Esophagus mucosa (tissue), 1 donor: ENCODE measurements around the gene EPB42. TPM values are rescaled to one million over a fixed set of nuclear protein-coding genes. Genes with fewer than 3 reads are reported as not detected.
"Not testable (repeated sequence)": the region's sequence is repeated elsewhere in the genome, so short reads cannot be mapped to it uniquely, and the experiment has no call there.

Source experiments
- ATAC-seq: fragments of 200-7000 bp; cut with Tn5 transposase; one replicate; pipeline ENCODE4 v1.9.1; 2020
- total RNA-seq: library from RNA; stranded (reverse); gene quantifications from one replicate; pipeline ENCODE4 v1.2.4, GENCODE V29; 2023
- donor health status: DM: yes; HTN: yes; CAD: no.

Gene EPB42
- total RNA-seq, 1 donor from 2014 or later, result not detected

DNA sequence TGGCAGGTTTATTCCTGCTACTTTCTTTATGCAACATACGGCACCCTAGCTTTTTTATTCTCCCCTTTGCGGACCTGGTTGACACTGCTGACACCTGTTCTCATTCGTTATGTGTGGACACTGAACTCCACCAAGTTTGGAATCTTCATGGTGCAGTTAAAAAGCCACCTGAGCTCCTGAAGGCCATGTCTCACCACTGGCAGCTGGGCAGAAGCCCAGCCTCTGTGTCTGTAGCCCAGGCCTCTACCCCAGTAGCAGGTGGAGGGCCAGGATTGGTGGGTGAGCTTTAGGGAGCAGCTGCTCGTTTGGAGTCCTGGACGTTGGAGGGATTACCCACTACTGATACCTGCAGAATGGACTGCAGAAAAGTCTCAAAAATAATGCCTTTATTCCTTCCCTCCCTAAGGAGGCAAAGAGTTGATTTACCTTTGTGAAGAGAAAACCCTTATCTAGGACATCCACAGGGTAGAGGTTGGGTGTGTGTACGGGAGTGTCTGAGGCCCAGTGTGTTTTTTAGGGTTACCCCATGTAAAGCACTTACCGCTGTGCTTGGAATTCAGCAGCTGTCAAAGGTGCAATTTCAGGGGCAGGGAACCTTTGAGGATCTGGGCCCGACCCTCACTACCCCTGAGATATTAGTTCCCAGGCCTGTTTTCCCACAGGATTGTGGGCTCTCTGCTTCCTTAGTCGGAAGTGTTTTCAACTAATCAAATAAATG is 36.3 kb downstream of the EPB42 start:
- ATAC-seq, result no peak

DNA sequence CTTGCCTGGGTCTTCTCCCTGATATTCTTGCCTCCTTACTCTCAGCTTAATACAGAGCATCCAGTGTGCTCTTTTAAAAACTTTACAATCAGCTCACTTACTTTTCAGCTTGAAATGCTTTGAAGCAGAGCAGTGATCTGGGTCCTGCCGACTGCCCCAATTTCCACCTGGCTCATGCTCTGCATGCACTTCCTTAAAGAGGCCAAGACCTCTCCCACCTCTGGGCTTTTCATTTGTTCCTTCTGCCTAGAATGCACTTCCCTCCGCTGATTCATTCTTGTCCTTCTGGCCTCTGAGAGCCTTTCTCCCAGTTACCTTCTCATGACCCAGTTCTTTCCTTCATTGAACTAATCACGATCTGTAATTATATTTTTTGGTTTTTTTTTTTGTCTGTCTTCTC is 37.5 kb downstream of the EPB42 start:
- ATAC-seq, result no peak

DNA sequence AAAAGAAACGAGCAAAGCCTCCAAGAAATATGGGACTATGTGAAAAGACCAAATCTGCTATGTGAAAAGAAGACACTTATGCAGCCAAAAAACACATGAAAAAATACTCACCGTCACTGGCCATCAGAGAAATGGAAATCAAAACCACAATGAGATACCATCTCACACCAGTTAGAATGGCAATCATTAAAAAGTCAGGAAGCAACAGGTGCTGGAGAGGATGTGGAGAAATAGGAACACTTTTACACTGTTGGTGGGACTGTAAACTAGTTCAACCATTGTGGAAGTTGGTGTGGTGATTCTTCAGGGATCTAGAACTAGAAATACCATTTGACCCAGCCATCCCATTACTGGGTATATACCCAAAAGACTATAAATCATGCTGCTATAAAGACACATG is 43.7 kb downstream of the EPB42 start:
- not testable (repeated sequence) for ATAC-seq

DNA sequence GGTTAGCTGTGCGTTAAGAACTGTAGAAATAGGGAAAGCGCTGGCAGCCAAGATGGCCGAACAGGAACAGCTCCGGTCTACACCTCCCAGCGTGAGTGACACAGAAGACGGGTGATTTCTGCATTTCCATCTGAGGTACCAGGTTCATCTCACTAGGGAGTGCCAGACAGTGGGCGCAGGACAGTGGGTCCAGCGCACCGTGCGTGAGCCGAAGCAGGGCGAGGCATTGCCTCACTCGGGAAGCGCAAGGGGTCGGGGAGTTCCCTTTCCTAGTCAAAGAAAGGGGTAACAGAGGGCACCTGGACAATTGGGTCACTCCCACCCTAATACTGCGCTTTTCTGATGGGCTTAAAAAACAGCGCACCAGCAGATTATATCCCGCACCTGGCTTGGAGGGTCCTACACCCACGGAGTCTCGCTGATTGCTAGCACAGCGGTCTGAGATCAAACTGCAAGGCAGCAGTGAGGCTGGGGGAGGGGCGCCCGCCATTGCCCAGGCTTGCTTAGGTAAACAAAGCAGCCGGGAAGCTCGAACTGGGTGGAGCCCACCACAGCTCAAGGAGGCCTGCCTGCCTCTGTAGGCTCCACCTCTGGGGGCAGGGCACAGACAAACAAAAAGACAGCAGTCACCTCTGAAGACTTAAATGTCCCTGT is 45.0 kb downstream of the EPB42 start:
- not testable (repeated sequence) for ATAC-seq

DNA sequence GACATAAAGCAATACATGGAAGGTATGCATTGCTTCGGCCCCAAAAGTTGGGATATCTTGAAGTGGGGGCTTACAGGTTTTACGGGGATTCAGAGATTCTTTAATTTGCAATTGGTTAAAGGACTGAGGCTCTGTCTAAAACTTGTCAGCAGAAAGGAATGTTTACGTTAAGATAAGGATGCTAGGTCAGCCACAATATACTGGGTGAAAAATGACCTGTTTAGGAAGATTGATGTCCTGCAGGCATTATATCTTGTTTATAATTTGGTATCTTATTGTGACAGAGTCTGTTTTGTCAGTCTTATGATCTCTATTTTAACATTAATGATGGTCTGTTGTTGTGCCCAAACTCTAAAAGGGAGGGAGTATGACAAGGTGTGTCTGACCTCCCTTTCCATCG is 50.9 kb downstream of the EPB42 start:
- no peak for ATAC-seq

DNA sequence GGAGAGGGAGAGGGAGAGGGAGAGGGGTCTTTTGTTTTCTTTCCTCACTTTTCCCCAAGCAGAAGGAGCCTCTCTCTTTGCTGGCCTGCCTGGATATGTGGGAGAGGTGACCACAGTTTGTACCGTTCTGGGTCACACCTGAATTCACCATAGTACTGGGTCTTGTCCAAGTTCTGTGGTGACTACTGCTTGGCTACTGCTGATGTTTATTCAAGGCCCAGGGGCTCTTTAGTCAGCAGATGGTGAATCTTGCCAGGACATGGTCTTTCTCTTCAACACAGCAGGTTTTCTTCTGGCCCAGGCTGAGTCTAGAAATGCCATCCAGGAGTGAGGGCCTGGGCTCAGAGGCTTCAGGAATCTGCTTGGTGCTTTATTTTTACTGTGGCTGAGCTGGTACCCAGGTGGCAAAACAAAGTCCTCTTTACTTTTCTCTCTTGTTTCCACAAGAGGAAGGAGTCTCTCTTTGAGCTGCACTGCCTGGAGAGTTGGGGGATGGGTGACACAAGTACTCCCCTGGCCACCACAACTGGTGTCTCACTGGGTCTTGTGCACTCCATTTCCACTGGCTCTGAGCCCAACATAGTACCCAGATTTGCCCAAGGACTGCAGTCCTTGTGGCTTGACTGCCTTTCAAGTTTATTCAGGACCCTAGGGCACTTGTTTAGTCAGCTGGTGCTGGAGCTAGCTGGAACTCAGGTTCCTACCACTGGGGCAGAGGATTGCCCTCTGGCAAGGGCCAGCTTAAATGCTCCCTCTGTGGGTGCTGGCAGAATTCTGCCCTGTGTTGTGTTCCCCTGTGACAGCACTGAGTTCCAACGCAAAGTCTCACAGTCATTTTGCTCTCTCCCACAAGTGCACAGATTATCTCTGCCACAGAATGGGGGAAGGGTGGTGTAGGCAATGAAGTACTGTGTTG is 52.4 kb downstream of the EPB42 start:
- ATAC-seq, result peak; percentile 92

DNA sequence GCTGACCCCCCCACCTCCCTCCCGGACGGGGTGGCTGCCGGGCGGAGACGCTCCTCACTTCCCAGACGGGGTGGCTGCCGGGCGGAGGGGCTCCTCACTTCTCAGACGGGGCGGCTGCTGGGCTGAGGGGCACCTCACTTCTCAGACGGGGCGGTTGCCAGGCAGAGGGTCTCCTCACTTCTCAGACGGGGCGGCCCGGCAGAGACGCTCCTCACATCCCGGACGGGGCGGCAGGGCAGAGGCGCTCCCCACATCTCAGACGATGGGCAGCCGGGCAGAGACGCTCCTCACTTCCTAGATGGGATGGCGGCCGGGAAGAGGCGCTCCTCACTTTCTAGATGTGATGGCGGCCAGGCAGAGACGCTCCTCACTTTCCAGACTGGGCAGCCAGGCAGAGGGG is 53.6 kb downstream of the EPB42 start:
- ATAC-seq, result not testable (repeated sequence)

DNA sequence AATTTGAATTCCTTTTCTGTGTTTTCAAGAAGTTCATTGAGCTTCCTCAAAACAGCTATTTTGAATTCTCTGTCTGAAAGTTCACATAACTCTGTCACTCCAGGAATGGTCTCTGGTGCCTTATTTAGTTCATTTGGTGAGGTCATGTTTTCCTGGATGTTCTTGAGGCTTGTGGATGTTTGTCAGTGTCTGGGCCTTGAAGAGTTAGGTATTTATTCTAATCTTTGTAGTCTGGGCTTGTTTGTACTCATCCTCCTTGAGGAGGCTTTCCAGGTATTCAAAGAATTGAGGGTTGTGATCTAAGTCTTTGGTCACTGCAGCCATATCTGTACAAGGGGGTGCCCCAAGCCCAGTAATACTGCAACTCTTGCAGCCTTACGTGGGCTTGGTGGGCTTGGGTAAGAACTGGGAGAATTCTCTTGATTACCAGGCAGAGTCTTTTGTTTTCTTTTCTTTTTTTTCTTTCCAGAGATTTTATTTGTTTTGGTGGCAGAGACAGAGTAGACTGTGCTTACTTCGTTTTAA is 55.0 kb downstream of the EPB42 start:
- ATAC-seq, result no peak

DNA sequence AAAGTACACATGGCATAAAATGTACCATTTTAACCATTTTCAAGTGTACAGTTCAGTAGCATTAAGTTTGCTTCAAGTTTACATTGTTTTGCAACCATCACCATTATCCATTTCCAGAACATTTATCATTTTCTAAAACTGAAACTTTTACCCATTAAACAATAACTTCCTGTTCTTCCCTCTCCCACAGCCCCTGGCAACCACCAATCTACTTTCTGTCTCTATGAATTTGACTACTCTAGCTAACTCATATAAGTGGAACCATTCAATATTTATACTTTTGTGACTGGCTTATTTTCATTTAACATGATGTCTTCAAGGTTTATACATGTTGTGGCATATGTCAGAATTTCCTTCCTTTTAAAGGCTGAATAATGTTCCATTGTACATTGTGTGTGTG is 67.5 kb downstream of the EPB42 start:
- no peak for ATAC-seq

DNA sequence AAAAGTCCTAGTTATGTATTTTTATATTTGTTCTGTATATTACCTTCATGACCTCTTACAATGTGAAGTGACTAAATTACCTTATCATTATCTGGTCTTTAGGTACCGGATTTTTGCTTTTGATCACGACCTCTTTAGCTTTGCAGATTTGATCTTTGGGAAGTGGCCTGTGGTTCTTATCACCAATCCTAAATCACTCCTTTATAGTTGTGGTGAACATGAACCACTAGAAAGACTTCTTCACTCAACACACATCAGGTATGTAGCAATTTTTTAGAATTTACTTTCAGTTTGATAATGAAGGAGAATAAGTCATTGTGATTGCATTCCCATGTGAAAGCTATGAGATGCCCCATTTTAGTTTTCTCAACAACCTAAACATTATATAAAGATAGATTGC is 69.1 kb downstream of the EPB42 start:
- ATAC-seq, result no peak

DNA sequence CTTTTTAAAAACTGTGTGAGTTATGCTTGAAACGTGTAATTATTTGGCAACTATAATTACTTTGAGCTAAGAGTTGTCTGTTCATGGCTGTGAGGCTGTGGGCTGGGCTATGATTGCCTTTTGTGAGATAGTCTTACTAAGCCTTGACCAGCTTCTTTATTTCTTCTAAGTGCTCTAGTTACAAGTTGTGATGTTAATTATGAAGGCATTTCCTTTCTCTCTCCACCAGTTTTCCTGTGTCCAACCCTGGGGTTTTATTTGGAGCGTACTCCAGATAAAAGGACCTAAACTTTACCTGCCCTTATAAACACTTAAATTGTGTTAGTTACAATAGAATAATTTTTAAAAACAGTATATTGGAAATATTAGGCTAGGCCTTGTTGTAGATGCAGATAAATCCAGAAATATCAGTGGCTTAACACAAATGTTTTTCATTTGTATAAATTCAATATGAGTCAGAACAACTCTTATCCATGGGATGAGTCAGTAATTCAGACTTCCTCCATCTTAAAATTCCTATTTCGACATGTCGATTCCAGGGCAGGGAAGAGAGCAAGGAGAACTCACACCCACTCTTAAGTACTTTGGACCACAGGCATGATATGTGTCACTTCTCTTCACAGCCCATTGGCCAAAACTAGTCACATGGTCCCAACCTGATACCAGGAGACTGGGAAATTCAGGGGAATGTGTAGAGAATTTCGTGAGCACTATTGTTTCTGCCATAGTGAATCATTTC is 70.5 kb downstream of the EPB42 start:
- peak; percentile 98 for ATAC-seq

Other genes with a start within 250 kb of the EPB42 start
- gene UBR1, start 115.0 kb downstream of the EPB42 start, total RNA-seq, result 9.1 TPM
- gene TMEM62, start 87.4 kb downstream of the EPB42 start, total RNA-seq, result 11.8 TPM
- 53.1 TPM for gene CCNDBP1, start 35.6 kb downstream of the EPB42 start, total RNA-seq
- gene TGM5, start 45.9 kb upstream of the EPB42 start, total RNA-seq, result 13.5 TPM
- 0.40 TPM for gene TGM7, start 81.2 kb upstream of the EPB42 start, total RNA-seq
- gene LCMT2, start 109.6 kb upstream of the EPB42 start, total RNA-seq, result 7.8 TPM
- gene ZSCAN29, start 150.0 kb upstream of the EPB42 start, total RNA-seq, result 15.4 TPM
- 10.7 TPM for gene TUBGCP4, start 150.1 kb upstream of the EPB42 start, total RNA-seq